Measurements from ENCODE around the gene CEP192. TPM values are rescaled to one million over a fixed set of nuclear protein-coding genes. Genes with fewer than 3 reads are reported as not detected.

Gene CEP192
- total and polyA plus RNA-seq, 4 donors: 2.5 to 32.4 (median 10.9) TPM

- no peak overlapping the region for H3K9ac ChIP-seq (ENCODE audit: low read depth in 1 of 2, low read length in 2 of 2)
- H3K27me3 ChIP-seq (ENCODE audit: control insufficient read depth in 4 of 4, insufficient read depth in 4 of 4, low read length in 3 of 4): no peaks in the 10 kb centered on the region
- no peak for DNase-seq (ENCODE audit: low spot score)
- WGBS: 93% methylated on average over 7 of the region's 7 CpGs
- H3K36me3 ChIP-seq (ENCODE audit: control insufficient read depth in 4 of 4, insufficient read depth in 3 of 4, low read depth in 1 of 4, low read length in 3 of 4): peaks cover 1 to 51% (median 41%) of the 10 kb centered on the region in 4 donors
- H3K4me1 ChIP-seq (ENCODE audit: control insufficient read depth in 4 of 4, insufficient read depth in 4 of 4, low read length in 3 of 4): no peaks in the 10 kb centered on the region
- H3K27ac ChIP-seq (ENCODE audit: low read depth in 1 of 2, low read length in 2 of 2): no peak overlapping the region
- H3K9me3 ChIP-seq (ENCODE audit: control insufficient read depth in 4 of 4, low read length in 3 of 4): no peaks in the 10 kb centered on the region
- TF ChIP-seq CTCF (IDR thresholded peaks at IDR 0.05; ENCODE audit: low read depth, low read length, missing input control) (no peak), GABPA (IDR thresholded peaks at IDR 0.05 in 1 of 2, conservative IDR thresholded peaks at IDR 0.05 in 1 of 2) (no peak), MAX (IDR thresholded peaks at IDR 0.05) (no peak), YY1 (IDR thresholded peaks at IDR 0.05) (no peak), REST (IDR thresholded peaks at IDR 0.05) (no peak), FOXA2 (IDR thresholded peaks at IDR 0.05) (no peak), NR2F2 (IDR thresholded peaks at IDR 0.05) (no peak)
- H3K4me3 ChIP-seq (ENCODE audit: low read depth in 1 of 3, low read length in 3 of 3): no peak overlapping the region
Measured at GRCh38 chr18:13067966-13068365, 76.8 kb downstream of the CEP192 start.

GRCh38 chr18:13070460-13070859 lies 79.3 kb downstream of the CEP192 start:
- Histone ChIP-seq H3K9me3 (ENCODE audit: control insufficient read depth in 4 of 4, low read length in 3 of 4) (no peaks in the 10 kb centered on the region), H3K9ac (ENCODE audit: low read depth in 1 of 2, low read length in 2 of 2) (no peak overlapping the region), H3K36me3 (ENCODE audit: control insufficient read depth in 4 of 4, insufficient read depth in 3 of 4, low read depth in 1 of 4, low read length in 3 of 4) (peaks cover 4 to 67% (median 49%) of the 10 kb centered on the region in 4 donors), H3K4me1 (ENCODE audit: control insufficient read depth in 4 of 4, insufficient read depth in 4 of 4, low read length in 3 of 4) (no peaks in the 10 kb centered on the region), H3K27me3 (ENCODE audit: control insufficient read depth in 4 of 4, insufficient read depth in 4 of 4, low read length in 3 of 4) (no peaks in the 10 kb centered on the region), H3K27ac (ENCODE audit: low read depth in 1 of 2, low read length in 2 of 2) (no peak overlapping the region), H3K4me3 (ENCODE audit: low read depth in 1 of 3, low read length in 3 of 3) (no peak overlapping the region)
- DNase-seq (ENCODE audit: low spot score): no peak
- 73% methylated on average over 5 of the region's 5 CpGs for WGBS
- TF ChIP-seq SP1 (IDR thresholded peaks at IDR 0.05) (no peak), FOXA1 (IDR thresholded peaks at IDR 0.05) (no peak), HNF4G (IDR thresholded peaks at IDR 0.05) (no peak), JUND (IDR thresholded peaks at IDR 0.05) (no peak), NR2F2 (IDR thresholded peaks at IDR 0.05) (no peak)

- H3K9ac ChIP-seq (ENCODE audit: low read depth in 1 of 2, low read length in 2 of 2): no peak overlapping the region
- TF ChIP-seq GABPA (IDR thresholded peaks at IDR 0.05 in 1 of 2, conservative IDR thresholded peaks at IDR 0.05 in 1 of 2) (no peak), NR2F2 (IDR thresholded peaks at IDR 0.05) (no peak), MAX (IDR thresholded peaks at IDR 0.05) (no peak), RAD21 (IDR thresholded peaks at IDR 0.05) (no peak)
- no peaks in the 10 kb centered on the region for H3K4me1 ChIP-seq (ENCODE audit: control insufficient read depth in 4 of 4, insufficient read depth in 4 of 4, low read length in 3 of 4)
- H3K27ac ChIP-seq (ENCODE audit: low read depth in 1 of 2, low read length in 2 of 2): no peak overlapping the region
- H3K27me3 ChIP-seq (ENCODE audit: control insufficient read depth in 4 of 4, insufficient read depth in 4 of 4, low read length in 3 of 4): no peaks in the 10 kb centered on the region
- no peak for DNase-seq (ENCODE audit: low spot score)
- peaks cover 3 to 30% (median 22%) of the 10 kb centered on the region in 4 donors for H3K36me3 ChIP-seq (ENCODE audit: control insufficient read depth in 4 of 4, insufficient read depth in 3 of 4, low read depth in 1 of 4, low read length in 3 of 4)
- H3K4me3 ChIP-seq (ENCODE audit: low read depth in 1 of 3, low read length in 3 of 3): no peak overlapping the region
- H3K9me3 ChIP-seq (ENCODE audit: control insufficient read depth in 4 of 4, low read length in 3 of 4): no peaks in the 10 kb centered on the region
- 69% methylated on average over 9 of the region's 9 CpGs for WGBS
Measured at GRCh38 chr18:13076886-13077285, 85.7 kb downstream of the CEP192 start.

Measured in liver (tissue), 9 donors.